ENCODE data around the gene GALNTL6.
A peak's percentile ranks its signal among the peaks of the same experiment; 100 is the strongest.

The GALNTL6 gene

GRCh38 chr4:171812665-171813525 is at the start of gene GALNTL6:
GALNTL6 (plus strand) TSS chr4:171813404.
- peak within 1 kb of the TSS; percentile 43 to 50 for H3K4me3 ChIP-seq (ENCODE audit: low read length in 2 of 2)
- H3K9ac ChIP-seq (ENCODE audit: low read depth in 1 of 2, low read length in 2 of 2), result no peak within 1 kb of the TSS
- no peak within 1 kb of the TSS for H3K27ac ChIP-seq (ENCODE audit: low read depth in 2 of 2, low read length in 2 of 2)

GRCh38 chr4:171765514-171765913 is 47.7 kb upstream of the GALNTL6 start:
- Histone ChIP-seq H3K36me3 (ENCODE audit: control insufficient read depth in 2 of 2, insufficient read depth in 2 of 2, low read length in 2 of 2) (no peaks in the 10 kb centered on the region), H3K9ac (ENCODE audit: low read depth in 1 of 2, low read length in 2 of 2) (no peak overlapping the region), H3K4me3 (ENCODE audit: low read length in 2 of 2) (no peak overlapping the region), H3K27ac (ENCODE audit: low read depth in 2 of 2, low read length in 2 of 2) (no peak overlapping the region), H3K27me3 (ENCODE audit: control insufficient read depth in 2 of 2, insufficient read depth in 2 of 2, low read length in 2 of 2) (no peaks in the 10 kb centered on the region), H3K4me1 (ENCODE audit: control insufficient read depth in 2 of 2, insufficient read depth in 2 of 2, low read length in 2 of 2) (no peaks in the 10 kb centered on the region), H3K9me3 (ENCODE audit: control insufficient read depth in 2 of 2, low read length in 2 of 2) (no peaks in the 10 kb centered on the region)

More at GRCh38 chr4:171812665-171813525, at the start of gene GALNTL6:
- Histone ChIP-seq H3K27me3 (ENCODE audit: control insufficient read depth in 2 of 2, insufficient read depth in 2 of 2, low read length in 2 of 2) (peaks cover 0 to 3% of the 10 kb centered on the region in 2 donors), H3K36me3 (ENCODE audit: control insufficient read depth in 2 of 2, insufficient read depth in 2 of 2, low read length in 2 of 2) (no peaks in the 10 kb centered on the region), H3K4me1 (ENCODE audit: control insufficient read depth in 2 of 2, insufficient read depth in 2 of 2, low read length in 2 of 2) (no peaks in the 10 kb centered on the region), H3K9me3 (ENCODE audit: control insufficient read depth in 2 of 2, low read length in 2 of 2) (no peaks in the 10 kb centered on the region)

GRCh38 chr4:171774642-171775190 is 38.5 kb upstream of the GALNTL6 start:
- no peaks in the 10 kb centered on the region for H3K9me3 ChIP-seq (ENCODE audit: control insufficient read depth in 2 of 2, low read length in 2 of 2)
- no peak overlapping the region for H3K27ac ChIP-seq (ENCODE audit: low read depth in 2 of 2, low read length in 2 of 2)
- H3K4me1 ChIP-seq (ENCODE audit: control insufficient read depth in 2 of 2, insufficient read depth in 2 of 2, low read length in 2 of 2), result no peaks in the 10 kb centered on the region
- no peaks in the 10 kb centered on the region for H3K27me3 ChIP-seq (ENCODE audit: control insufficient read depth in 2 of 2, insufficient read depth in 2 of 2, low read length in 2 of 2)
- H3K4me3 ChIP-seq (ENCODE audit: low read length in 2 of 2), result no peak overlapping the region
- no peak overlapping the region for H3K9ac ChIP-seq (ENCODE audit: low read depth in 1 of 2, low read length in 2 of 2)
- H3K36me3 ChIP-seq (ENCODE audit: control insufficient read depth in 2 of 2, insufficient read depth in 2 of 2, low read length in 2 of 2), result no peaks in the 10 kb centered on the region

- no peaks in the 10 kb centered on the region for H3K4me1 ChIP-seq (ENCODE audit: control insufficient read depth in 2 of 2, insufficient read depth in 2 of 2, low read length in 2 of 2)
- no peak overlapping the region for H3K27ac ChIP-seq (ENCODE audit: low read depth in 2 of 2, low read length in 2 of 2)
- H3K36me3 ChIP-seq (ENCODE audit: control insufficient read depth in 2 of 2, insufficient read depth in 2 of 2, low read length in 2 of 2), result no peaks in the 10 kb centered on the region
- no peak overlapping the region for H3K4me3 ChIP-seq (ENCODE audit: low read length in 2 of 2)
- no peaks in the 10 kb centered on the region for H3K27me3 ChIP-seq (ENCODE audit: control insufficient read depth in 2 of 2, insufficient read depth in 2 of 2, low read length in 2 of 2)
- H3K9ac ChIP-seq (ENCODE audit: low read depth in 1 of 2, low read length in 2 of 2), result no peak overlapping the region
- H3K9me3 ChIP-seq (ENCODE audit: control insufficient read depth in 2 of 2, low read length in 2 of 2), result no peaks in the 10 kb centered on the region
Observed at GRCh38 chr4:171779301-171779700, 33.9 kb upstream of the GALNTL6 start.

GRCh38 chr4:171785388-171785787 is 27.8 kb upstream of the GALNTL6 start:
- Histone ChIP-seq H3K9me3 (ENCODE audit: control insufficient read depth in 2 of 2, low read length in 2 of 2) (no peaks in the 10 kb centered on the region), H3K27me3 (ENCODE audit: control insufficient read depth in 2 of 2, insufficient read depth in 2 of 2, low read length in 2 of 2) (no peaks in the 10 kb centered on the region)

GRCh38 chr4:171793723-171794122 is 19.5 kb upstream of the GALNTL6 start:
- Histone ChIP-seq H3K27ac (ENCODE audit: low read depth in 2 of 2, low read length in 2 of 2) (no peak overlapping the region), H3K4me1 (ENCODE audit: control insufficient read depth in 2 of 2, insufficient read depth in 2 of 2, low read length in 2 of 2) (no peaks in the 10 kb centered on the region), H3K27me3 (ENCODE audit: control insufficient read depth in 2 of 2, insufficient read depth in 2 of 2, low read length in 2 of 2) (no peaks in the 10 kb centered on the region), H3K9me3 (ENCODE audit: control insufficient read depth in 2 of 2, low read length in 2 of 2) (no peaks in the 10 kb centered on the region), H3K9ac (ENCODE audit: low read depth in 1 of 2, low read length in 2 of 2) (no peak overlapping the region), H3K36me3 (ENCODE audit: control insufficient read depth in 2 of 2, insufficient read depth in 2 of 2, low read length in 2 of 2) (no peaks in the 10 kb centered on the region), H3K4me3 (ENCODE audit: low read length in 2 of 2) (no peak overlapping the region)

More at GRCh38 chr4:171785388-171785787, 27.8 kb upstream of the GALNTL6 start:
- Histone ChIP-seq H3K9ac (ENCODE audit: low read depth in 1 of 2, low read length in 2 of 2) (no peak overlapping the region), H3K4me1 (ENCODE audit: control insufficient read depth in 2 of 2, insufficient read depth in 2 of 2, low read length in 2 of 2) (no peaks in the 10 kb centered on the region), H3K36me3 (ENCODE audit: control insufficient read depth in 2 of 2, insufficient read depth in 2 of 2, low read length in 2 of 2) (no peaks in the 10 kb centered on the region), H3K27ac (ENCODE audit: low read depth in 2 of 2, low read length in 2 of 2) (no peak overlapping the region), H3K4me3 (ENCODE audit: low read length in 2 of 2) (no peak overlapping the region)

GRCh38 chr4:171794528-171794927 is 18.7 kb upstream of the GALNTL6 start:
- Histone ChIP-seq H3K4me3 (ENCODE audit: low read length in 2 of 2) (no peak overlapping the region), H3K9ac (ENCODE audit: low read depth in 1 of 2, low read length in 2 of 2) (no peak overlapping the region), H3K36me3 (ENCODE audit: control insufficient read depth in 2 of 2, insufficient read depth in 2 of 2, low read length in 2 of 2) (no peaks in the 10 kb centered on the region), H3K9me3 (ENCODE audit: control insufficient read depth in 2 of 2, low read length in 2 of 2) (no peaks in the 10 kb centered on the region), H3K4me1 (ENCODE audit: control insufficient read depth in 2 of 2, insufficient read depth in 2 of 2, low read length in 2 of 2) (no peaks in the 10 kb centered on the region), H3K27ac (ENCODE audit: low read depth in 2 of 2, low read length in 2 of 2) (no peak overlapping the region), H3K27me3 (ENCODE audit: control insufficient read depth in 2 of 2, insufficient read depth in 2 of 2, low read length in 2 of 2) (no peaks in the 10 kb centered on the region)

GRCh38 chr4:171809854-171810253 is 3.4 kb upstream of the GALNTL6 start:
- H3K27ac ChIP-seq (ENCODE audit: low read depth in 2 of 2, low read length in 2 of 2), result no peak overlapping the region

GRCh38 chr4:171812333-171812664 is 905 bp upstream of the GALNTL6 start:
- Histone ChIP-seq H3K4me3 (ENCODE audit: low read length in 2 of 2) (no peak overlapping the region), H3K9me3 (ENCODE audit: control insufficient read depth in 2 of 2, low read length in 2 of 2) (no peaks in the 10 kb centered on the region), H3K36me3 (ENCODE audit: control insufficient read depth in 2 of 2, insufficient read depth in 2 of 2, low read length in 2 of 2) (no peaks in the 10 kb centered on the region), H3K27me3 (ENCODE audit: control insufficient read depth in 2 of 2, insufficient read depth in 2 of 2, low read length in 2 of 2) (peaks cover 0 to 3% of the 10 kb centered on the region in 2 donors), H3K9ac (ENCODE audit: low read depth in 1 of 2, low read length in 2 of 2) (no peak overlapping the region), H3K27ac (ENCODE audit: low read depth in 2 of 2, low read length in 2 of 2) (no peak overlapping the region), H3K4me1 (ENCODE audit: control insufficient read depth in 2 of 2, insufficient read depth in 2 of 2, low read length in 2 of 2) (no peaks in the 10 kb centered on the region)

More at GRCh38 chr4:171809854-171810253, 3.4 kb upstream of the GALNTL6 start:
- Histone ChIP-seq H3K9ac (ENCODE audit: low read depth in 1 of 2, low read length in 2 of 2) (no peak overlapping the region), H3K4me1 (ENCODE audit: control insufficient read depth in 2 of 2, insufficient read depth in 2 of 2, low read length in 2 of 2) (no peaks in the 10 kb centered on the region), H3K9me3 (ENCODE audit: control insufficient read depth in 2 of 2, low read length in 2 of 2) (no peaks in the 10 kb centered on the region), H3K27me3 (ENCODE audit: control insufficient read depth in 2 of 2, insufficient read depth in 2 of 2, low read length in 2 of 2) (peaks cover 0 to 3% of the 10 kb centered on the region in 2 donors), H3K36me3 (ENCODE audit: control insufficient read depth in 2 of 2, insufficient read depth in 2 of 2, low read length in 2 of 2) (no peaks in the 10 kb centered on the region), H3K4me3 (ENCODE audit: low read length in 2 of 2) (no peak overlapping the region)

GRCh38 chr4:171813526-171814250 is 484 bp downstream of the GALNTL6 start:
- peaks cover 0 to 3% of the 10 kb centered on the region in 2 donors for H3K27me3 ChIP-seq (ENCODE audit: control insufficient read depth in 2 of 2, insufficient read depth in 2 of 2, low read length in 2 of 2)
- H3K9me3 ChIP-seq (ENCODE audit: control insufficient read depth in 2 of 2, low read length in 2 of 2), result no peaks in the 10 kb centered on the region
- H3K4me1 ChIP-seq (ENCODE audit: control insufficient read depth in 2 of 2, insufficient read depth in 2 of 2, low read length in 2 of 2), result no peaks in the 10 kb centered on the region
- peak overlapping the region; percentile 43 to 50 for H3K4me3 ChIP-seq (ENCODE audit: low read length in 2 of 2)
- no peaks in the 10 kb centered on the region for H3K36me3 ChIP-seq (ENCODE audit: control insufficient read depth in 2 of 2, insufficient read depth in 2 of 2, low read length in 2 of 2)
- no peak overlapping the region for H3K27ac ChIP-seq (ENCODE audit: low read depth in 2 of 2, low read length in 2 of 2)
- no peak overlapping the region for H3K9ac ChIP-seq (ENCODE audit: low read depth in 1 of 2, low read length in 2 of 2)
